ENCODE measurements around the gene CCHCR1.

Gene CCHCR1

GRCh38 chr6:31103136-31103535 lies 54.5 kb downstream of the CCHCR1 start:
- TF ChIP-seq CTCF (IDR thresholded peaks at IDR 0.05; ENCODE audit: insufficient read depth, low read length) (no peak), POLR2AphosphoS5 (IDR thresholded peaks at IDR 0.05; ENCODE audit: low read depth) (no peak), SPI1 (IDR thresholded peaks at IDR 0.05; ENCODE audit: borderline replicate concordance, low read depth) (no peak), GABPA (IDR thresholded peaks at IDR 0.05; ENCODE audit: low read depth) (no peak), REST (IDR thresholded peaks at IDR 0.05; ENCODE audit: insufficient replicate concordance, low read depth) (no peak)
- no peak for DNase-seq (ENCODE audit: low read depth in 1 of 2, low spot score in 1 of 2)
- no peak overlapping the region for H3K4me3 ChIP-seq (replicated peaks; ENCODE audit: insufficient read depth, low read length)

GRCh38 chr6:31098449-31098938 lies 59.1 kb downstream of the CCHCR1 start:
- TF ChIP-seq CTCF (IDR thresholded peaks at IDR 0.05; ENCODE audit: insufficient read depth, low read length) (no peak), POLR2AphosphoS5 (IDR thresholded peaks at IDR 0.05; ENCODE audit: low read depth) (no peak), REST (IDR thresholded peaks at IDR 0.05; ENCODE audit: insufficient replicate concordance, low read depth) (no peak), GABPA (IDR thresholded peaks at IDR 0.05; ENCODE audit: low read depth) (no peak), SPI1 (IDR thresholded peaks at IDR 0.05; ENCODE audit: borderline replicate concordance, low read depth) (no peak)
- H3K4me3 ChIP-seq (replicated peaks; ENCODE audit: insufficient read depth, low read length): no peak overlapping the region
- no peaks in the 10 kb centered on the region for H3K27me3 ChIP-seq (ENCODE audit: insufficient read depth, poor library complexity, severe bottlenecking)

More at GRCh38 chr6:31103136-31103535, 54.5 kb downstream of the CCHCR1 start:
- Histone ChIP-seq H3K27me3 (ENCODE audit: insufficient read depth, poor library complexity, severe bottlenecking) (no peaks in the 10 kb centered on the region), H3K27ac (replicated peaks) (no peak overlapping the region)

GRCh38 chr6:31096656-31097055 lies 60.9 kb downstream of the CCHCR1 start:
- no peak overlapping the region for H3K27ac ChIP-seq (replicated peaks)
- DNase-seq (ENCODE audit: low read depth in 1 of 2, low spot score in 1 of 2): no peak
- TF ChIP-seq SPI1 (IDR thresholded peaks at IDR 0.05; ENCODE audit: borderline replicate concordance, low read depth) (no peak), POLR2AphosphoS5 (IDR thresholded peaks at IDR 0.05; ENCODE audit: low read depth) (no peak), REST (IDR thresholded peaks at IDR 0.05; ENCODE audit: insufficient replicate concordance, low read depth) (no peak), GABPA (IDR thresholded peaks at IDR 0.05; ENCODE audit: low read depth) (no peak), CTCF (IDR thresholded peaks at IDR 0.05; ENCODE audit: insufficient read depth, low read length) (no peak)
- no peaks in the 10 kb centered on the region for H3K27me3 ChIP-seq (ENCODE audit: insufficient read depth, poor library complexity, severe bottlenecking)
- no peak overlapping the region for H3K4me3 ChIP-seq (replicated peaks; ENCODE audit: insufficient read depth, low read length)

More at GRCh38 chr6:31098449-31098938, 59.1 kb downstream of the CCHCR1 start:
- DNase-seq (ENCODE audit: low read depth in 1 of 2, low spot score in 1 of 2): no peak
- H3K27ac ChIP-seq (replicated peaks): no peak overlapping the region
